Smooth muscle cell (in vitro differentiated cells): ENCODE data around the gene RNU2-1. TPM values are rescaled to one million over a fixed set of nuclear protein-coding genes. Genes with fewer than 3 reads are reported as not detected.
"Not testable (repeated sequence)": the region's sequence is repeated elsewhere in the genome, so short reads cannot be mapped to it uniquely, and the experiment has no call there.

Experiments used
- DNase-seq: peaks from one replicate; lab custom pipeline; 2025; ENCODE audit not compliant: unreplicated experiment; lab: John Stamatoyannopoulos, UW
- H2AFZ ChIP-seq: fragments of 200-600 bp; sonication (generic); 2 replicates; pipeline ENCODE4 v1.6.0; 2016; ENCODE audit warnings: antibody characterized with exemption, low read depth, mild to moderate bottlenecking
- H3F3A ChIP-seq: fragments of 200-600 bp; sonication (generic); 2 replicates; pipeline ENCODE4 v1.6.0; 2017; ENCODE audit warnings: antibody characterized with exemption, low read depth
- H3K27ac ChIP-seq: fragments of 200-600 bp; sonication (generic); 2 replicates; pipeline ENCODE4 v1.5.1; 2016; ENCODE audit warnings: low read depth, mild to moderate bottlenecking
- H3K27me3 ChIP-seq: fragments of 200-600 bp; sonication (generic); 2 replicates; pipeline ENCODE4 v1.6.1; 2016; ENCODE audit warnings: low read depth, mild to moderate bottlenecking
- H3K36me3 ChIP-seq: fragments of 200-600 bp; sonication (generic); 2 replicates; pipeline ENCODE4 v1.5.1; 2016; ENCODE audit warnings: low read depth
- H3K4me1 ChIP-seq: fragments of 200-600 bp; sonication (generic); 2 replicates; pipeline ENCODE4 v1.5.1; 2016; ENCODE audit warnings: low read depth
- H3K4me2 ChIP-seq: fragments of 200-600 bp; sonication (generic); 2 replicates; pipeline ENCODE4 v1.6.0; 2016; ENCODE audit warnings: mild to moderate bottlenecking
- H3K4me3 ChIP-seq: fragments of 200-600 bp; sonication (generic); 2 replicates; pipeline ENCODE4 v1.5.1; 2016; ENCODE audit warnings: mild to moderate bottlenecking
- H3K79me2 ChIP-seq: fragments of 200-600 bp; sonication (generic); 2 replicates; pipeline ENCODE4 v1.6.0; 2016; ENCODE audit warnings: low read depth, mild to moderate bottlenecking
- H3K9ac ChIP-seq: fragments of 200-600 bp; sonication (generic); 2 replicates; pipeline ENCODE4 v1.6.0; 2016; ENCODE audit warnings: low read depth
- H3K9me3 ChIP-seq: fragments of 200-600 bp; sonication (generic); replicated peaks from 2 replicates; pipeline ENCODE4 v1.5.1; 2016; ENCODE audit warnings: low read depth
- H4K20me1 ChIP-seq: fragments of 200-600 bp; sonication (generic); 2 replicates; pipeline ENCODE4 v1.6.0; 2016; ENCODE audit warnings: low read depth
- WGBS: methylation state at CpG from one replicate; pipeline ENCODE4 v1.1.7; 2016; ENCODE audit warnings: low lambda C conversion rate; 5-methylcytosine and 5-hydroxymethylcytosine counted together
- polyA plus RNA-seq: library from polyadenylated mRNA; unstranded; fragments of >200 nt; fragmentation: Nextera tagmentation; extraction: Ambion mirVana; gene quantifications from 2 replicates; pipeline ENCODE4 v1.2.1, GENCODE V29; 2016
- total RNA-seq: library from RNA; depleted of rRNA; stranded (reverse); fragments of >200 nt; gene quantifications from 2 replicates; pipeline ENCODE4 v1.2.3, GENCODE V29; 2014

The RNU2-1 gene
- total RNA-seq (not detected in 2 replicates), polyA plus RNA-seq (13.8 and 18.0 TPM in 2 replicates)

DNA sequence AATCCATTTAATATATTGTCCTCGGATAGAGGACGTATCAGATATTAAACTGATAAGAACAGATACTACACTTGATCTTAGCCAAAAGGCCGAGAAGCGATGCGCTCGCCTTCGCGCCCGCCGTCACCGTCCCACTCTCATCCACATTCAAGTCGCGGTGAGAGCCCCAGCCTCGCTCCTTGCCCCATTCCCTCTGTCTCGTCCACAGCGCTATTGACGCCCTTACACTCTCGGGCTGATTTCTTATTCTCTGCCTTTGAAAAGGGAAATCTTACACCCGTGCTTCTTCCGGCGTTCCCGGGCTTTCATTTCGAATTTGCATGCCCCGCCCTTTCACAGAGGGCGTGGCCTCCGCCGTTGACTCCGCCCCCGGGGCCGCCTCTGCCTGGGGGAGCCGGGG, at the start of gene RNU2-1:
RNU2-1 (minus strand) TSS at position 101 of the 400 bp plus-strand sequence.
- not testable (repeated sequence) for H3K4me3 ChIP-seq, H3F3A ChIP-seq, H3K79me2 ChIP-seq, H3K36me3 ChIP-seq, H3K27ac ChIP-seq, H4K20me1 ChIP-seq, H3K27me3 ChIP-seq, H3K4me2 ChIP-seq, H3K9me3 ChIP-seq, H3K9ac ChIP-seq, H2AFZ ChIP-seq, H3K4me1 ChIP-seq, DNase-seq
- no CpG with 5 or more reads among the region's 31 CpGs for WGBS

GRCh38 chr17:43272914-43273313, 39.1 kb upstream of the RNU2-1 start:
- H2AFZ ChIP-seq, result not testable (repeated sequence)

DNA sequence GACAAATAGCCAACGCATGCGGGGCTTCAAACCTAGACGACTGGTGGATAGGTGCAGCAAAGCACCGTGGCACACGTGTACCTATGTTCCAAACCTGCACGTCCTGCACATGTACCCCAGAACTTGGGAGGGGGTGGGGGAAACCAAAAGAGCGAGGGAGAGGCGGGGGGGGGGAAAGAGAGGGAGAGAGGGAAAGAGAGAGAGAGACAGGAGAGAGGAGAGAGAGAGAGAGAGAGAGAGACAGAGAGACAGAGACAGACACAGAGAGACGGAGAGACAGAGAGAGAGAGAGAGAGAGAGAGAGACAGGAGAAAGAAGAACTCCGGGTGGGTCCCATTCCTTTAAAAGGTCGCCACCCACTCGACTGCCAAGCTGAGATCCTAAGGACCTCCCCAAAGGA, 38.7 kb upstream of the RNU2-1 start:
- not testable (repeated sequence) for H3K36me3 ChIP-seq, H3K4me3 ChIP-seq, H3K79me2 ChIP-seq, H4K20me1 ChIP-seq, H3K4me1 ChIP-seq, H3K4me2 ChIP-seq, H3K27me3 ChIP-seq, H3K9ac ChIP-seq, H3K27ac ChIP-seq, H3K9me3 ChIP-seq, H2AFZ ChIP-seq, H3F3A ChIP-seq, DNase-seq
- no CpG with 5 or more reads among the region's 12 CpGs for WGBS

More at GRCh38 chr17:43272914-43273313, 39.1 kb upstream of the RNU2-1 start:
- not testable (repeated sequence) for H3K9me3 ChIP-seq, H3K4me1 ChIP-seq, H3K27me3 ChIP-seq, H3K4me3 ChIP-seq, H4K20me1 ChIP-seq, DNase-seq, H3K4me2 ChIP-seq, H3K9ac ChIP-seq, H3K79me2 ChIP-seq, H3K36me3 ChIP-seq, H3K27ac ChIP-seq, H3F3A ChIP-seq
- no CpG with 5 or more reads among the region's 30 CpGs for WGBS

- H3K4me3 ChIP-seq, H2AFZ ChIP-seq, H3K9ac ChIP-seq, DNase-seq, H3K4me2 ChIP-seq, H3K79me2 ChIP-seq, H3K27ac ChIP-seq, H3K36me3 ChIP-seq, H3K4me1 ChIP-seq, H3K9me3 ChIP-seq, H3F3A ChIP-seq, H4K20me1 ChIP-seq, H3K27me3 ChIP-seq: not testable (repeated sequence)
- WGBS, result no CpG with 5 or more reads among the region's 43 CpGs
Measured at GRCh38 chr17:43270552-43271504, 37.1 kb upstream of the RNU2-1 start.

- H4K20me1 ChIP-seq, H3K9ac ChIP-seq, H3K36me3 ChIP-seq, H2AFZ ChIP-seq, H3K4me2 ChIP-seq, H3K27ac ChIP-seq, H3K4me3 ChIP-seq, DNase-seq, H3K4me1 ChIP-seq, H3K79me2 ChIP-seq, H3F3A ChIP-seq, H3K27me3 ChIP-seq, H3K9me3 ChIP-seq: not testable (repeated sequence)
- 34% methylated on average over 19 of the region's 23 CpGs for WGBS
Measured at GRCh38 chr17:43246456-43246855, 12.7 kb upstream of the RNU2-1 start.

- not testable (repeated sequence) for H3K9me3 ChIP-seq, H3K27ac ChIP-seq, DNase-seq, H4K20me1 ChIP-seq, H3K27me3 ChIP-seq, H3F3A ChIP-seq, H3K9ac ChIP-seq, H3K4me3 ChIP-seq, H3K79me2 ChIP-seq, H3K36me3 ChIP-seq, H3K4me1 ChIP-seq, H2AFZ ChIP-seq, H3K4me2 ChIP-seq
- WGBS, result no CpG with 5 or more reads among the region's 34 CpGs
Measured at GRCh38 chr17:43240596-43241352, 7.0 kb upstream of the RNU2-1 start.

- not testable (repeated sequence) for H3K4me2 ChIP-seq, H3K4me3 ChIP-seq, H3K36me3 ChIP-seq, H2AFZ ChIP-seq, DNase-seq, H4K20me1 ChIP-seq, H3K27me3 ChIP-seq, H3K9ac ChIP-seq, H3K9me3 ChIP-seq, H3F3A ChIP-seq, H3K27ac ChIP-seq, H3K4me1 ChIP-seq, H3K79me2 ChIP-seq
- no CpG with 5 or more reads among the region's 26 CpGs for WGBS
Measured at GRCh38 chr17:43239597-43239996, 5.8 kb upstream of the RNU2-1 start.

GRCh38 chr17:43233263-43233662, 514 bp downstream of the RNU2-1 start:
- not testable (repeated sequence) for H3K4me2 ChIP-seq, H3K36me3 ChIP-seq

More at GRCh38 chr17:43233263-43233662, 514 bp downstream of the RNU2-1 start:
- not testable (repeated sequence) for H2AFZ ChIP-seq, H3K9ac ChIP-seq, H3F3A ChIP-seq, H3K4me1 ChIP-seq, H3K4me3 ChIP-seq, H3K79me2 ChIP-seq, H4K20me1 ChIP-seq, DNase-seq, H3K27me3 ChIP-seq, H3K27ac ChIP-seq, H3K9me3 ChIP-seq
- WGBS, result 0% methylated on average over 3 of the region's 15 CpGs
